ENCODE measurements around the gene PRELP.

- TF ChIP-seq CTCF (IDR thresholded peaks at IDR 0.05; ENCODE audit: low read depth, low read length, missing input control) (no peak), EGR1 (IDR thresholded peaks at IDR 0.05; ENCODE audit: low read depth in 2 of 2) (no peak)
Measured at GRCh38 chr1:203493901-203494300, 18.3 kb downstream of the PRELP start, which contains the start of gene OPTC.

Data from liver (tissue), 3 donors.